GM18858 (cell line): ENCODE data around the gene IRGQ.
"Not testable (repeated sequence)": the region's sequence is repeated elsewhere in the genome, so short reads cannot be mapped to it uniquely, and the experiment has no call there.

ENCODE experiments used
- ATAC-seq: cut with Tn5 transposase; IDR thresholded peaks from one replicate; pipeline ENCODE4 v1.9.1; 2021; ENCODE audit not compliant: unreplicated experiment

IRGQ gene

GRCh38 chr19:43595999-43596841 lies at the start of gene IRGQ, which contains the start of gene ZNF576:
Gene IRGQ (minus strand): TSS chr19:43596134. CDS start chr19:43595338, 796 bp downstream.
Gene ZNF576 (plus strand): TSS chr19:43596595. CDS start chr19:43597109, 514 bp downstream.
- ATAC-seq, result peak; percentile 64

GRCh38 chr19:43644181-43644580 lies 48.2 kb upstream of the IRGQ start:
- no peak for ATAC-seq

- ATAC-seq, result no peak
These were observed 47.4 kb upstream of the IRGQ start for GRCh38 chr19:43643326-43643725.

- ATAC-seq, result no peak
These were observed 46.6 kb upstream of the IRGQ start for GRCh38 chr19:43642531-43642930.

GRCh38 chr19:43641333-43641732 lies 45.4 kb upstream of the IRGQ start:
- no peak for ATAC-seq

- ATAC-seq, result no peak
These were observed 44.5 kb upstream of the IRGQ start for GRCh38 chr19:43640424-43640757.

- no peak for ATAC-seq
These were observed 43.8 kb upstream of the IRGQ start, which contains the start of gene CADM4 for GRCh38 chr19:43639519-43640423. Gene CADM4 (minus strand): TSS chr19:43639850. CDS start chr19:43639790, 60 bp downstream.

GRCh38 chr19:43638995-43639518 lies 43.1 kb upstream of the IRGQ start:
- ATAC-seq, result no peak

GRCh38 chr19:43638214-43638994 lies 42.5 kb upstream of the IRGQ start:
- no peak for ATAC-seq

- ATAC-seq, result no peak
These were observed 40.3 kb upstream of the IRGQ start for GRCh38 chr19:43636121-43636683.

- not testable (repeated sequence) for ATAC-seq
These were observed 39.6 kb upstream of the IRGQ start for GRCh38 chr19:43635561-43635940.

GRCh38 chr19:43634872-43635560 lies 39.1 kb upstream of the IRGQ start:
- ATAC-seq, result no peak

- no peak for ATAC-seq
These were observed 38.6 kb upstream of the IRGQ start for GRCh38 chr19:43634506-43634871.

- ATAC-seq, result no peak
These were observed 38.1 kb upstream of the IRGQ start for GRCh38 chr19:43634068-43634467.

- no peak for ATAC-seq
These were observed 37.6 kb upstream of the IRGQ start for GRCh38 chr19:43633520-43633919.

- no peak for ATAC-seq
These were observed 35.6 kb upstream of the IRGQ start for GRCh38 chr19:43631491-43631890.

GRCh38 chr19:43628646-43629326 lies 32.9 kb upstream of the IRGQ start:
- ATAC-seq, result no peak

GRCh38 chr19:43626838-43627237 lies 30.9 kb upstream of the IRGQ start:
- ATAC-seq, result no peak

- no peak for ATAC-seq
These were observed 30.1 kb upstream of the IRGQ start for GRCh38 chr19:43625918-43626579.
